ENCODE results near the gene IL36A. TPM values are rescaled to one million over a fixed set of nuclear protein-coding genes. Genes with fewer than 3 reads are reported as not detected.

IL36A gene
- total RNA-seq, 1 donor from 2014 or later: not detected

DNA sequence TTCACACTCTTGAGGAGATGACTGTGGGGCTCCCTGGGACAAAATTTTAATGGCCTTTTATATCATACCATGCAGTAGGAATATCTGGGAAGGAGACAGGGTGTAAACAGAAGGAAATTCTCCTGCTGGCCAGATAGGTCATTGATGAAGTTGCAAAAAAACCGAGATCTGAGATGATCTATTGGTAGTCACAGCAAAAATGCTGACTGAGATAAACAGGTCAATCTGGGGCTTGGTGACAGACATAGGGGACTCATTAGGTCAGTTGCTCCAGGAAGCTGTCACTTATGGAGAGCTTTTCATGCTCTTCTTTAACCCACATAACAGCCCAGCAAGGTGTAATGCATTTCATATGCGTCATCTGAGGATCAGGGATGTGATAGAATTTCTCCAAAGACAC is 2.6 kb upstream of the IL36A start:
- no peak for DNase-seq (ENCODE audit: low spot score)

DNA sequence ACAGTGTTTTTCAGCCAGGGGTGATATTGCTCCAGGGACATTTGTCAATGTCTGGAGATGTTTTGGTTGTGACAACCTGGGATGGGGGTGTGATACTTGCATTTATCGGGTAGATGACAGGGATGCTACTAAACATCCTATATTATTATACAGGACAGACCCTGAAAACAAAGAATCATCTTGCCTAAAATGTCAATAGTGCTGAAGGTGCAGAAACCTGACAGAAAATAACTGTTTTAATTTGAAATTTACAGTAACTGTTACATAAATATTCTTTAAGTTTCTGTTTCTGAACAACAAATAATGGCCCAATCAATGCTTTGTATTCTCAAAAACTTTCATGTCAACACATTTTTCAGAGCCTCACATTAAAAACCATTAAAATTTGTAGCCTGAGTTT is 2.0 kb downstream of the IL36A start:
- no peak for DNase-seq (ENCODE audit: low spot score)

DNA sequence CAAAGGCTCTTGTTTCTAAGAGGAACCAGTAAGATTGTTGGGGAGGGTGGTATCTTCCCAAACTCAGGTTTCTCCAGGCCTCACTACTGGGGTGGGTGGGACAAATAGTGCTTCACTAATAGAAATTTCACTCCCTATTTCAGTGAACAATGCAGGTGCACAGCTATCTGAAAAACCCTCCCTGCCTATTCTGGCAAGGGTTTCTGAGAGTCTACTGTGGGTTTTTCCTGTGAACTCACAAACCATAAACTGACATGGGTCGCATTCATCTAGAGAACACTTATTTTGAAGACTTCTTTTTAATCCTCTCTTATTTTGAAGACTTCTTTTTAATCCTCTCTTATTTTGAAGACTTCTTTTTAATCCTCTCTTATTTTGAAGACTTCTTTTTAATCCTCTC is 4.4 kb downstream of the IL36A start:
- DNase-seq (ENCODE audit: low spot score): no peak

DNA sequence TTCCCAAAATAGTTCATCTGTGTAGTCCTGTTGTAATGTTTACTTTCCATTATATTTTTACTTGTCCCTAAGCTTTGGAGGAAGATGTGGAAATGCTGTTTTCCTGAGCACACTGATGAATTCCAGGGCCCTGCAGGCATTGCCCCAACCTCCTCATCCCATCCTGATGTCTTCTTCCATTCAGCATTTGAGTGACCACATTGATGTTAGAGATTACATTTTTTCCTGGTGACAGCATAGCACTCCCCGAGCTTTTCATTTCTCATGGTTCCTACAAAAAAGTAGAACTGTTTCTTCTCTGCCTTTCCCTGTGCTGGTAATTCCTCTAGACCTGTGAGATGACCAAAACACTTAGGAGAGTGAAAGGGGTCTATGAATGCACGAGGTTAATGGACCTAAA is 4.8 kb downstream of the IL36A start:
- DNase-seq (ENCODE audit: low spot score): no peak

DNA sequence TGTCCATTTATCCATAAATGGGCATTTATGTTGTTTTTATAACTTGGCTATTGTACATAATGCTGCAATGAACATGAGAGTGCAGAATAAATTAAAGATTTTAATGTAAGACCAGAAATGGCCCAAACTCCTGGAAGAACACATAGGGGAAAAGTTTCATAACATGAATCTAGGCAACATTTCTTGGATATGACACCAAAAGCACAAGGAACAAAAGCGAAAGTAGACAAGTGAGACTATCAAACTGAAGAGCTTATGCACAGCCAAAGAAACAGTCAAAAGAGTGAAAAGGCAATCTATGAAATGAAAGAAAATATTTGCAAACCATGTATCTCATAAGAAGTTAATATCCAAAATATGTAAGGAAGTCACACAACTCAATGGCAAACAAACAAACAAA is 5.8 kb downstream of the IL36A start:
- no peak for DNase-seq (ENCODE audit: low spot score)

DNA sequence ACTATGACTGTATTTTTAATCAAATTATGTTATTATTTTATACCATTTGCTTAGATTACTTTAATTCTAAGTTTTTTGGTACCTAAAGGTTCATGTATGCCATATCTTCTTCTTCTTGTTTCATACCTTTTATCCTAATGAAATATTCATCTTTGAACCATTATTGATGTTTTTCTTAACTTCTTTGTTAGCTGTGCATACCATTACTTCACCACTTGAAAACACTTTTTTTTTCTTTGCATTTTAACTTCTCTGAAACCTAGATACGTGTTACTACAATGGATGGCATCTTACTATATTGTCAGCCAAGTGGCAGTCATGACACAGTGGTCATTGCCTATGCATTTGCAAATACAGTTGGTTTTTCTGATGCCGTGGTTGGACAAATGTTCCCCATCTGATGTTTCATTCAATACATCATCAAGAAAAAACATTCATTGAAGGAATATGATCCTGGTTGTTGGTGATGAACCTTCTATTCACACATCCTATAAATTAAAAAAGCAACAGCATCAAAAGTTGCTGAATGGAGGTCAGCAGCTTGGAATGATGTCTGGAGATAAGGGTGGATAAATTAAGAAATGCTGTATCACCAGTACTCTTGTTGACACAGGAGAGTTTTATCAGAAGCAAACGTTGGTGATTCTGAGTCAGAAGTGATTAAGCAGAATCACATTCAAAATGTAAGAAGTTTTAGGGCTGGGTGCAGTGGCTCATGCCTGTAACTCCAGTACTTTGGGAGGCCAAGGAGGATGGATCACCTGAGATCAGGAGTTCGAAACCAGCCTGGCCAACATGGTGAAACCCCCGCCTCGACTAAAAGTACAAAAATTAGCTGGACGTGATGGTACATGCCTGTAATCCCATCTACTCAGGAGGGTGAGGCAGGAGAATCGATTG is 7.4 kb downstream of the IL36A start:
- no peak for DNase-seq (ENCODE audit: low spot score)

DNA sequence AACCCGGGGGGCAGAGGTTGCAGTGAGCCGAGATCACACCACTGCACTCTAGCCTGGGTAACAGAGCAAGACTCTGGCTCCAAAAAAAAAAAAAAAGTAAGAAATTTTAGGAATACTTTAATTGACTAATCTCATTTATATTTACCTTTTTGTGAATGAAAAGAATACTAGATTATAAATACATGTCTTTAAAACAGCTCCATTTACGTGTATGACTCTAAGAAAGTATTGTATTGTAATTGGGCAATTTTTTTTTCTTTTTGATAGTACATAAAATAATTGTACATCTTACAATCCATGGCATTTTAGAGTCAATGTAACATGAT is 8.0 kb downstream of the IL36A start:
- no peak for DNase-seq (ENCODE audit: low spot score)

DNA sequence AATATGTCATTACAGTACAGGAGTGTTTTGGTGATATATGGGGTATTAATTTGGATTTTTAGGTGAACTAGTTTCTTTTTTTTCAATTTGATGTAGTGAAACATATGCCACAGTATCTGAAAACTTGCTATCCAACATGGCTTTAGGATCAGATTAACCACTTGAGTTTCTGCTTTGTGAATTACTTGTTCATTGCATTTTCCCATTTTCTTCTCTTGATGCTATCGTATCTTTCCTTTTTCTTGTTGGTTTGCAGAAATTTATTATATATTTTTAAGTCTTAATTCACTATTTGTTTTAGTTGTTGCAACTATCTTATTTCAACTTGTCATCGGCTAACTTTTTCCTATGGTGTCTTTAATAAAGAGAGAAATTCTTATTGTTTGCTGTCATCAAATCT is 8.8 kb downstream of the IL36A start:
- no peak for DNase-seq (ENCODE audit: low spot score)

DNA sequence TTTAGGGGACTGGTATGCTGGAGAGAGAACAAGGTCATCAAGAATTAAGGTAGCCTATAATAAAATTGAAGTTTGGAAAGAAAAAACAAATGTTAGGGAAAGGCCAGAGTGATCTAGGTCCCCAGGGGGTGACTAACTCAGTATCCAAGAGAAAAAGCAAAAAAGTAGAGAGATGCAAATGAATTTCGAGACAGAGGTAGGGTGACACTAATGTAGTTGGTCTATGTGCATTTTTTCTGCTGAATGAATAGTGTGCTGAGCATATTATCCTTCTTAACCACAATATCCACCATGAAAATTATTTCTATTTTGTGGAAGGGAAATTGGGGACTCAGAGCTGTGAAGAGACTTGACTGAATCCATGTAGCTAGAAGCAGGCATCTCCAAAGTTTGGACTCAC is 9.8 kb downstream of the IL36A start:
- no peak for DNase-seq (ENCODE audit: low spot score)

DNA sequence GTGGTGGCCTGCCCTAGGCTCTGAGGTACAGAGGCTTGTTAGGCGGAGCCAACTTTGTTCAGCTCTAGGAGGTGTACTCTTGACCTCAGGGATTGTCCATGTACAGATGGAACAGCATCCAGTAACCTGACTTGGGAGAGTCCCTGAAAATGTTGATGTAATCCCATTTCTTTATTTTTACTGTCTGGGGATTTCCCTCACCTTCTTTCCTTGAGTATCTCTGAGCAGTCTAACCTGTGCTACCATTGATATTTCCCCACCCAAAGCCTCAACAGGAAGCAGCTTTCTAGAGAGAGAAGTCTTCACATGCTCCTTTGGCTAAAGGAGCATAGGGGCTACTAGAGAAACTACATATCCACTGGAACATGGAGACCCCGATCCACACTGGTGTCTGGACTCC is 10.4 kb downstream of the IL36A start:
- no peak for DNase-seq (ENCODE audit: low spot score)

DNA sequence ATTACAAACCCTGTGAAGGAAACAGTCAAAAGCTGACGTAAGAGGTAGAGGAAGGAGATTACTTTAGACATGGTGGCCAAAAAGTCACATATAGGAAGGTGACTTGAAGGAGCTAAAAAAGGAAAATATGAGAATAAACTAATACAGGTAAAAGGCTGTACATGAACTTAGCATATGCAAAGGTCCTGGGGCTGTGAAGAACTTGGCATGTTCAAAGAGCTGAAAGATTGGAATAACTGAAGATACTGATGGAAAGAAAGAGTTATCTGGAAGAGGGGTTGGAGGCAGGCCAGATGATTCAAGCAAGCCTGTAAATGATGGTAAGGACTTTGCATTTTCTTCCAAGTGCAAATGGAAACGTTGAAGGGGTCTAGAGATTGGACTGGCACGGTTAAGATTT is 13.2 kb downstream of the IL36A start:
- DNase-seq (ENCODE audit: low spot score): no peak

DNA sequence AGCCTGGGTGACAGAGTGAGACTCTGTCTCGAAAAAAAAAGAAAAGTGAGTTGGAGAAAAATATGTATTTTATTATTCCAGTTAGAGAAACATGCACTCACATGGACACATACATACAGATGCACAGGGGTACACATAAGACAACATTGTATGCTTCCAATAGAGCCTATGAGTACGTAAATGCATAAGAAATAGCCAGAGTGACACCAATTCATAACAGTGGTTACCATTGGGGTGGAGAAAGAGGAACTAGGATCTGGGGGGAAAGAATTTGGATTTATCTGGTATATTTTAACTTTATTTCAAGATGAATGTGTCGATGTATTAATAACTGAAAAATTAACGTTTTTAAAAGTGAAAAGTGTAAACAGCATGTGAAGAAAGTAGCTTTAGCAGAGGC is 16.1 kb downstream of the IL36A start:
- no peak for DNase-seq (ENCODE audit: low spot score)

DNA sequence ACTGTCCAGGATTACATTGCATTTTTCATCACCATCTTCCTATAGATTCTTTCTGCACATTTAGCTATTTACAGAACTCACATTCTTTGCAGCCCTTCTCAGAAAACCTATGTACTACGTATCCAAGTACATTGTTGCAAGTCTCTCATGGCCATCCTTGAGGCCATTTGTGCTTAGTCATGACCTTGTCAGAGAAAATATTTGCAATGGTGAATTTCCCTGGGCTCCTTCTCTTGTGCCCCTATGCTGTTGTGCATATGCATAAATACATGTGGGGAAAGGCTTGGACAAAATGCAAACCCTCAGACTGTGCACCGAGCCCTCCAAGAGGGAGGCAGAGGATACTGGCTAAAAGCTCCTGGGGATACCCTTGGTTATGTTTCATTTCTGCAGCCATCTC is 19.5 kb downstream of the IL36A start:
- DNase-seq (ENCODE audit: low spot score): no peak

DNA sequence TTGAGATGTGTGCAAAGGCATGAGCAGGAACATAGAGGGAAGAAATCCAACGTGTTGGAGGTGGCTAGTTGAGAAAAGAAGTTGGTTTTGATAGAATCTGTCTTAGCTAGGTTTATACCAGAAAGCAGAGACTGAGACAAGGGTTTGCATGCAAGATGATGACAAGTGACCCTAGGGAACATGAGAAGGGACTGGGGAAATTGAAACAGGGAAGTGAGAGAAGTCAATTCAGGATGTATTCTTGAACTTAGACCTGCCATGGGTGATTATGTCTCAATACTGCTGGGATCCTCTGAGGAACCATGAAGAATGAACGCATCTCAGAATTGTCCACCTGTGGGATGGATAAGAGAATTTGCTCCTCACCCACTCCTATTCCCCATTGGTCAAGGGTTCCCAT is 20.5 kb downstream of the IL36A start:
- no peak for DNase-seq (ENCODE audit: low spot score)

DNA sequence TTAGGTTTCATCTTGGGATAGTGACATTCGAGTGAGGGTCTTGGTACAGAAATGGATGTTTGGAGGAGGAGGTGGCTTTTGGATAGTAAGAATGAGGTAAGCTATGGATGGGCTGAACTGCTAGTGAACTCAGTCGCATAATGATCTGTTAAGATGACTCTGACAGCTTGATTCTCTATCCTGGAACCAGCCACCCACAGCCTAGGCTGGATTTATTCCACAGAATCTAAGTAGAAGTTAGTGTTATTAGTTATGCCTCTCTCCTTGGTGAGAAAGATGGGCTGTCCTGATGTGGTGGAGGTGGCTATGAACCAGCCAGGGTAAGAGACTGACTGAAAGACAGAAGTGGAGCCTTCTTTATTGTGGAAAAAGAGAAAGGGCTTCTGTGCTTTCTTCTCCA is 22.4 kb downstream of the IL36A start:
- no peak for DNase-seq (ENCODE audit: low spot score)

DNA sequence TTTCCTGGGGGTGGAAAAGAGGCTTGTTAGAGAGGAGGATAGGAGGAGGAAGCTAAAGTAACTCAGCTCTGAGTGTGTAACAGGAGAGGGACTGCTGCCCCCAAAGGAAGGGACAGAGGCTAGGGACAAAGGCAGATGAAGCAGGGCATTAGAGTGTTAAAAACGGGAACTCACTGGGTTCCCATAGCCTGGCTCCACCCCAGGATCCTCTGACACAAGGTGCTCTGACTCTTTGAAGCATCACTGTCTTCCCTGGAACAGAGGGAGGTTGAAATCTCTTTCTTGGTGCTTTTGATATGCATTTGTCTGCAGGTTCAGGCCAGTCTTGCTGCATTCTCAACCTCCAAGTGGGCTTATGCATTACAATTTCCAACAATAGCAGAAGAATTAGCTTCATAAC is 22.9 kb downstream of the IL36A start:
- no peak for DNase-seq (ENCODE audit: low spot score)

DNA sequence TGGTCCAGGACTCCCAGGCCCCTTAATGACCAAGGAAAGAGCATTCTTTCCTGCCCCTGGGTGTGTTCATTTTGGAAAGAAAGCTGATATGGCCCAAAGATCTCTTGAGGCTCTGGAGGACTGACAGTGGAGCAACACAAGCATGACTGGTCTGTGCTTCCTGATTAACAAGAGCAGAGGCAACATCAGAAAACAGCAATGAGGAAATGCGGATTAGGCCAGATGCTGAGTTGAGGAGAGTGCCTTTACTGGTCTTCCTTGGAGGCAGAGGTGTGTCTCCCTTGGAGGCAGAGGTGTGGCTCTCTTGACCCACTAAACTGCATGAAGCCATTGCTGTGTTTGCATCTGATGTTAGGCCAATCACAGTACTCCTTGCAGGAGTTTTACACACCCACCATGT is 27.5 kb downstream of the IL36A start:
- no peak for DNase-seq (ENCODE audit: low spot score)

DNA sequence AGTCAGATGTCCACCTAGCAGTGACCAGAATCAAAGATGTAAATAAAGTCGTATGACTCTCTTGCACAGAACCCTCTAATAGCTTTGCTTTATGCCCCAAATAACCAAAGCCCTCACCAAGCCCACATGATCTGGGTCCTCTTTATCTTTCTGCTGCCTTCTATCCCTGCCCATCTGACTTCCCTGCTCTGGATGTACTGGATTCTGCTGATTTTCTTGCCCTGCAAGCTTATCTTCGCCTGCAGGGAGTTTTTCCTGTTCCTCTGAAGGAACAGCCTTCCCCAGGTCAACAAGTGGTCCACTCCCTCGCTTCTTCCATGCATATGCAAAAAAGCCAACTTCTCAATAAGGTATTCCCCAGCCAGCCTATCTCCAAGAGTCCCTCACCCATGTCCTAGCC is 28.8 kb downstream of the IL36A start:
- DNase-seq (ENCODE audit: low spot score): no peak

DNA sequence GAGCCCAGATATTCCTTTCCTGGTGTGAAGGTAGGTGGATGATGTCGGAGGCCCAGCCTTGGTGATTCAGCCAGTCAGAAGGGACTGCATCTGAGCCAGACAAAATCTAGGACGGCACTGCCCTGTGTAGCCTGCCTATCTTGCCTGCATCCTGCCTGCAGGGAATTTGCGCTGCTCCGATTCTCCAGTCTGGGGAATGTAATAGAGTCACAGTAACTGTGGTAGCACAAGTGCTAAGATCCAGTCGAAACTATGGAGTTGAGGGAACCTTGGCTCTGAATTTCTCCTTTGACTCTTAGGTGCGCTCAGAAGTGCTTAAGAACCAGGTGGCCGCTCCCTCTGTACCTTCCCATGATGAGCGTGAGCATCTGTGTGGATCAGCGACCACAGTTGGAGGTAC is 31.5 kb downstream of the IL36A start:
- no peak for DNase-seq (ENCODE audit: low spot score)

DNA sequence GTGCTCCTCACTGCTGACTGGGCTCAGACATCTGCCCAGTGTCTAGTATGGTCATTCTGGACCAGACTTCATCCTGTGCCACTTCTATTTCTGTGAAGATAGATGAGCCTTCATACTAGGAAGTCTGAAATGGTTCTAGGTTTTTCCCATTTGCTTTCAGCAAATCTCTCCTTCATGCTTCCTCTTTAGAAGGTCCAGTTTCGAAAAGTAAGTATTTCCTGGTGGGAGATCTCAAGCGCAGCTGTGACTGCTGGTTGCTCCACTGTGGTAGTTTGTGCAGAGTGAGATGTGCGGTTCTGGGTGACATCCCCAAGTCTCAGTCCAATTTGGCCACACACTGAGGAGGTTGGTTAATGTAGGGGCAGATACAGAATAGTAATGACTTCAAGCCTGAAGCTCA is 33.0 kb downstream of the IL36A start:
- DNase-seq (ENCODE audit: low spot score): no peak

DNA sequence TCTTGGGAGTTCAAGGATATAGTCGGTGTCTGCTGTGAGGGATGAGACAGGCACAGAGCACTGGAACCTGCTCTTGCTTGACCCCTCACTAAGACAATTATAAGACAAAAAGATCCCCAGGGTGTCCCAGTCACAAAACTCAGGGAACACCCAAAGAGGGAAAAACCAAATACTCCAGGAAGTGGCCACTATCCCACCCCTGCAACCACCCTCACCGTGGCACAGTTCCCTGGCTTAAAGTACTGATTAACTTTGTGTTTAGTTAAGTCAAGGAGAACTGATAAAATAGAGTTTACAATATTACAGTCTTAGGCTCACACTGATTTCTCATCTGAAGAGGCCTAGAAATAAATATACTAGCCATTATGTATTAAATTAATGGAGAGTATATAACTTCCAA is 33.9 kb downstream of the IL36A start:
- no peak for DNase-seq (ENCODE audit: low spot score)

DNA sequence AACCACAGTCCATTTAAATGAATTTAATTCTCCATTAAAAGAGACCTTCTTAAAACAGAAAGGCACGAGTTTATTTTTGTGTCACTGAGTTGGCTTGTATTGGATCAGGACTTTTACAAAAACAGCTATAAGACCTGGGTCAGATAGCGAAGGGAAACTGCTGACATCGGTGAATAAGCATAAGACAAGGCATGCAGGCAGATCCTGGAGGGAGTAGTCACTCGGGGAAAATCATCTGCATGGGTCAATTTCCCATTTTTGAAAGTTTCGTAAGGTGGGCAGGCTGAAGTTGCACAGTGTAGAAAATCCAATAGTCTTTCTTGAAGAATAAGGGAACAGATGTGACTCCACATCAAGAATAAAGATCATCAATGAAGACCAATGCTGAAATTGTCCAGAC is 34.5 kb downstream of the IL36A start:
- DNase-seq (ENCODE audit: low spot score): no peak

DNA sequence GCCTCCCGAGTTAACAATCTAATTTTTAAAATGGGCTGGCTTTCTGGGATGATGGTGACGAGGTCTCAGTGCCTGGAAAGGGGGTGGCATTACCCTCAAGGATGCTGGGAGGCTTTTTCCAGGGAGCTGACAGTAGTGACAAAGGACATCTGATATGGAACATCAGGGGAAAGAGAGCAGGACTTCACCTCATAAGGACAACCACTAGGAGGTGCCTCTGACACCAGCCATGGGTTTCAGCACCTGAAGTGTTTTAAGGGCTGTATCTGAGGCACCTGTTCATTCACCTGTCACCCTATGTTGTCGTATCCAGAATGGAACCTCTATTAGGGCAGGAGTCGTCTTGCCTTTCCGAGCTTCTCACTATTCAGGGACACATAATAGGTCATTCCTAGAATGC is 36.6 kb downstream of the IL36A start:
- no peak for DNase-seq (ENCODE audit: low spot score)

DNA sequence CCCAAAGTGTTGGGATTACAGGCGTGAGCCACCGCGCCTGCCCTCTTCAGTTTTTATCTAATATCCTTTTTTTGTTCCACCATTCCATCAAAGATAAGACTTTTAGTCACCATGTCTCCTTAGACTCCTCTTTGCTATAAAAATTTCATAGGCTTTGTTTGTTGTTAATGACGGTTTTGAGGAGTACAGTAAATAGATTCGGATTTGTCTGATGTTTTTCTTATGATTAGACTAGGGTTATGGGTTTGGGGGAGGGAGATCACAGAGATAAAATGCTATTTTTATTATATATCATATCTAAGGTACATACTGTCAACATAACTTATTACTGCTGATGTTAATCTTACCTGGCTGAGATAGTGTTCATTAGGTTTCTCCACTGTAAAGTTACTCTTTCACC is 41.2 kb downstream of the IL36A start:
- DNase-seq (ENCODE audit: low spot score): no peak
